NCI-H446 (cell line): ENCODE measurements around the gene FOXP1.

ENCODE experiments used
- DNase-seq, 2 experiments: peaks; one replicate each; lab custom pipeline; 2025; lab: John Stamatoyannopoulos, UW

FOXP1 gene

GRCh38 chr3:71586810-71587242 is 3.3 kb upstream of the FOXP1 start:
- DNase-seq = no peak

DNA sequence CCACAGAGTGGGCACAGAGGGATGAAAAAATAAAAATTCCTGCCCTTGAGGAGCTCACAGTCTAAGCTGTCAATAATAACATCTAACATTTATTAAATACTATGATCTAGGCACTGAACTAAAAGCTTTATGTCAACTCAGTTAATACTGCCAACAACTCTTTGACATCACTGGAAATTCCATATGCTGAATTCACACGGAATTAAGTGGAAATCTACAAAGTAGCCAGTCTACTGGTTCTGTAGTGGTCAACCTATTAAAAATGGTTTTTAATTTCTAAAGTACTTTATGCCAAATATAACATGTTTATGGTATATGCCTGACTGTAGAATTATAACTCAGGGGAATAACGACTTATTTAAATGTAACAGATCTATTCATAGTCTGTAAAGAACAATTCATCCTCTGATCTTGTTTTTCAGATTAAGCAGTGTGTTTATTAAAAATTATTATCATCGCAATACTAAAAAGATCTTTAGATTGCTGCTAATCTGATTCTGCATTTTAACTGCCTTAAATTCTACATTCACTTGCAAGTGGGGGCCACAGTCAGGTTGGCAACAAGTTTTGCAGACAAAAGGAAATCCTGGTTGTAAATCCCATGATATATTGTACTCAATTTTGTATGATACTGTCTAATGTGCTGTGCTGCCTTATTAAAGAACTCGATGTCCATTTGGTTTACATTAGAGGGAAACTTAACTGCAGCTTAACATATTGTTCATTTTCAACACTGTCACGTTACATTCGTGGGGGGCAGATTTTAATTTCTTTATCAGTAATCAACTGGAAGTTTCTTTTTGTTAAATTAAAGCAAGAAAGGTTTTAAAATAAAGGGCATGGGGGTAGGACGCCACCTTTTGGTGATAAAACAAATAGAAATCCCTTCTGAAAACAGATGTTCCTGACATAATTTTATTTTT is 2.6 kb upstream of the FOXP1 start:
- no peak for DNase-seq

GRCh38 chr3:71585131-71585530 is 1.6 kb upstream of the FOXP1 start:
- DNase-seq = no peak

DNA sequence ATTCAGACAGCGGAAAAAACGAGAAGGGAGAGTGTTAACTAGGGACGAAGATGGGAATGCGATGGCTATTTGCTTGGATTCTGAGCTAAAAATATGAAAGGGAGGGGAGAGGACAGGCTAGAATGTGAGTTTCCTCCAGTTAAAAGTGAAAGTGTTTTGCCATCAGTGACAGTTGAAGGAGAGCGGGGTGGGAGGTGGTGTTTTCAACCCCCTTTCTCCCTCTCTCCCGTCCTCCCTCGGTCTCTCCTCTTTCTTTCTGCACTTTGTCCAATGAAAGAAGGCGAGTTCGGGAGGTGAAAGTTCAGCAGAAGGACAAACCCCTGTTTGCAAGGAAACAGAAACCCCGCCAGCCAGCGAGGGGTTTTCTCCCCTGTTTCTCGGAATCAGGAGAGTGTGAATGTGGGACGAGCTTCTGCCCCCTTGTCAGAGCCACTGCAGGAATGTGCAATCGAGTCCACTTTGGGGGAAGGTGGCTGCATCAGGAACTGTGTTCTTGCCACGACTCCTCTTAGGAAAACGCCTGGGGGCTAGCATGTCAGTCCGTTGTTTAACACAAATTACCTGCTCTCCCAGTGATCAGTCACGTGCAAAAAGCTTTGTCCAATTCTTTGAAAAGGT is 975 bp upstream of the FOXP1 start:
- no peak for DNase-seq

- no peak for DNase-seq
Measured at GRCh38 chr3:71582612-71583565, 639 bp downstream of the FOXP1 start.

DNA sequence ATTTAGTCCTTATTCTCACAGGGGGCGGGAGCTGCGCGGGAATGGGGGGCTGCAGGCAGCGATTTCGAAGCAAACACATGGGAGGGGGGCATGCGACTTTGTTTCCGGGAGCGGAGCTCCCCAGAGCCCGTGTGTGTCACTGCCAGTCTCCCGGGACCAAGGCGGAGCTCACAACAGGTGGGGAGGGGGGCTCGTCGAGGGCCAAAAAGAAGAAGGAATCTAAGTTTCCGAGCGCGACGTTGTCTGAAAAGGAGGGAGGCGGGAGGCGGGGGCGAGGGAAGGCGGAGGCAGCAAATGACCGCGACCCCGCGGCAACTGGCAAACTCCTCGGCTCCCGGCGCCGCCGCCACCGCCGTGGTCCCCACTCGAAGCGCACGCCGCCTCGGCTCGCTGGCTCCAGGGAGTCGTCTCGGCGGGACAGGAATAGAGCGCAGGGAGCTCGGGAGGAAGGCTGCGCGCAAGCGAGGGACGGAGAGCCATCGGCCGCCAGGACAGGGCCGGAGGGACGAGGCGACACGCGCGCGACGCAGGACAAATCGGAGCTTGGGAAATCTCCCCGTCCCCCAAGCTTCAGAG is 1.4 kb downstream of the FOXP1 start:
- no peak for DNase-seq

GRCh38 chr3:71581457-71582035 is 2.0 kb downstream of the FOXP1 start:
- DNase-seq = no peak

- DNase-seq = no peak
Measured at GRCh38 chr3:71580636-71581456, 2.7 kb downstream of the FOXP1 start.

DNA sequence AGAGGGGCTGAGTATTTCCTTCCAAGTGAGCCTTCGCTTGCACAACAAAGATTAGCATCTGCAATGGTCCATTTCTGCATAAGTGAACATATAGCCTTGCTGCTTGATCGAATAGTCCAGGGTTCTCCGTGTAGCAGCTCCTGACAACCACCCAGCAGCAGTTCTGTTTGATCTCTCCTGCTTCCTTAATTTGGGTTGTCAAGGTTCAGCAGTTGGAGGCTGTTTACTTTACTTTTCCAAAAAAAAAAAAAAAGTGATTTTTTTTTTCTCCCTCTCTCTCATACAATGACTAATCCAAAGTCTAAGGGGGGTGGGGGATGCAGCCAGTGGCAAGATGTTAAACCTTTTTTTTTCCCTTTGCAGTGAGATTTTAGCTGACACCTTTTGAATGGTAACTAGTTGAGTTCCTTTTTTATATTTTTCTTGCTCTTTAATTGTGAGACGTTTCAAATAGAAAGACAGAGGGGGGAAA is 3.6 kb downstream of the FOXP1 start:
- DNase-seq = no peak

GRCh38 chr3:71579326-71579934 is 4.1 kb downstream of the FOXP1 start:
- DNase-seq = no peak

DNA sequence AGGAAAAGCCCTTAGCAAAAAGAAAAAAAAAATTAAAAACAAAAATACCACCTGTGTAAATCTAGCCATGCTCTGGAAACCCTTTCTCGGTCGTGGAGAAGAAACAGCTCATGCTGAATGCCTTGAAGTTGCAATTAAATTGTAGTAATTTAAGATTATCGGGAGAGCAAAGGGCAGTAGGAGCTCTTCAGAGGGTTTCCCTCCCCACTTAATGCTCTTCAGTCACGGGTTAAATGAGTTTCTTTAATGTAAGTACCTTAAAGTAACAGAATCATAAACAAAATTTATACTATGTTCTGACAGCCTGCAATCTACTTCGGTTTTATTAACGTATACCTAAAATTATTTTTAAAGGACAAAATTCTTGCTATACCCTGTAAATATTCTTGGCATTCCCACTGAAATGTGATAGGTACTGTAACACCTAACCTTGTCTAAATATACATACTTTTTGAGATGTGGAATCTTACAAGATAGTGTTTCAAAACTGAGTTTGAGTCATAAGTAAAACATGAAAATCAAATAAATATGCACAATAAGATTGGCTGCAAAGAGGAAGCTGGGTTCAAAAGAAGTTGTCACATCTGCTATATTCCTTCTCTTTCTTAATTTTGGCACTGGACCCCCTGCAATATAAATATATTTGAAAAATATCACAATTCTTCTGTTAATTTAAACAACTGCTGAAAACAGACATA is 5.3 kb downstream of the FOXP1 start:
- no peak for DNase-seq

- DNase-seq = no peak
Measured at GRCh38 chr3:71577011-71577410, 6.5 kb downstream of the FOXP1 start.

- DNase-seq = no peak
Measured at GRCh38 chr3:71575433-71575832, 8.1 kb downstream of the FOXP1 start.

DNA sequence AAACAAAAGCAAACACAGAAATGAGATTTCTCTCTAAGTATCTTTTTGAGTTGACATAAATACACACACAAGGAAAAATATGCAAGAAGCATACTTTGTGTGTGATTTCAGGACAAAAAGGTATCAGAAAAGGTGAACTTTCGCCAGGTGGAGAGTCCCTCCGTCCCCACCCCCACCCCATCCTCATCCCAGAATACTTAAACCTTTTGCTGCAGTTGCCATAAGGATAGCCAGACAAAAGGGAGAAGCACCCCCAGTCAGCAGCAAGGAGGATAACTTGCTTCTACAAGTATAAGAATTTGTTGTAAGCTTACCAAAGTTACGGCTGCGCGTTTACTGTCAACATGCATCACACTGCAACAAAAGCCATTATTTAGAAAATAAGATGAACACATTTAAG is 10.3 kb downstream of the FOXP1 start:
- no peak for DNase-seq

- DNase-seq = no peak
Measured at GRCh38 chr3:71570546-71570945, 13.0 kb downstream of the FOXP1 start.

GRCh38 chr3:71568207-71568606 is 15.3 kb downstream of the FOXP1 start:
- DNase-seq = no peak

DNA sequence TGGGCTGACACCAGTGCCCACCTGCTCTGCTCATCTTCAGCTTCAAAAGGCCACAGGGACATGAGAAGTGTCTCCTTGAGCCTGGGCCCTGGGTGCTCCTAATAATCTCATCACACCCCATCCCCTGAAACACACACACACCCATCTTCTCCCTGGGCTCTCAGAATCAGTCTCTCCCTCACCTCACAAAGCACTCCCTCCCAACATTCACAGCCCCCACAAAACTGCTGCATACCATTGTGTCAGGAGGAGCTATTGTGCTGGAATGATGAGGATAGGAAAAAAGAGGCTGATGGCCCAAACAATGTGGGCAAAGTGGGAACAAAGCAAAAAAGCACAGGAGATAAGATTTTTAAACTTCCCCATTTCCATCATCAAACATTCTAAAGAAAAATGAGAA is 16.8 kb downstream of the FOXP1 start:
- DNase-seq = no peak

DNA sequence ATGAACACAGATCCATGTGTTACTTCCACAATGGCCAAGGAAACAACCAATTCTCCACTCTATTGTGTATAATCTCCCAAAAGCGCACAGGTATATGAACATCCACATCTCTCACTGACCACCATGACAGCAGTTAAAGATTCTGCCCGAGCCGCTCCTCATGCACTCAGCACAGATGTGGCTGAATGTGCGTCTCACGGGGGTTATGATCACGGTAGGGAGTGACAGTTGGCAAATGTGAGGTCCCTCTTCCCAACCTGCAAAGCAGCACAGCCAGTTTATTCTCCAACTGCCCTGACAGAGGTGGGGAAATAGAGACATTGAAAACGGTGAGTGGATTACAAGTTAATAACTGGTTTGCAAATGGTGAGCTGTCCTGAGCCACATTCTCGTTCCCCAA is 17.6 kb downstream of the FOXP1 start:
- DNase-seq = no peak

DNA sequence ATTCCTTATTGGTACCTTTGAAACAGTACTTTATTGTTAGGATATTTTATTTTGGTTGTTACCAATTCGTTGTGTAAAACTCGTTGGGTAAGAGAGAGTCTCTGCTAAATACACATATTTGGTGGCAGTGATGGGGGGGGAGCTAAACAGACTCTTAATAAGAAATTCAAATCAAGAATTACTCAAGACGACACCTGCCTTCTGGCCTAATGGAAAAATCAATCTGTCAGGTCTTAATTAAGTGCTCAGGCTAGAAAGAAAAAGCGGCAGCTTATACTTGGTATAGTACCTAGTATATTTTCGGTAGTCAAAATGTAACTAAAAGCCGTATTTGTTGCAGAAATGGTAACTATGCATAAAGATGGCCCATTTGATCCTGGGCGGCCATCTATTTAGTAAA is 18.2 kb downstream of the FOXP1 start:
- DNase-seq = no peak

- DNase-seq = no peak
Measured at GRCh38 chr3:71564361-71564760, 19.2 kb downstream of the FOXP1 start.
